ENCODE results near the gene UBAC2.

Gene UBAC2

DNA sequence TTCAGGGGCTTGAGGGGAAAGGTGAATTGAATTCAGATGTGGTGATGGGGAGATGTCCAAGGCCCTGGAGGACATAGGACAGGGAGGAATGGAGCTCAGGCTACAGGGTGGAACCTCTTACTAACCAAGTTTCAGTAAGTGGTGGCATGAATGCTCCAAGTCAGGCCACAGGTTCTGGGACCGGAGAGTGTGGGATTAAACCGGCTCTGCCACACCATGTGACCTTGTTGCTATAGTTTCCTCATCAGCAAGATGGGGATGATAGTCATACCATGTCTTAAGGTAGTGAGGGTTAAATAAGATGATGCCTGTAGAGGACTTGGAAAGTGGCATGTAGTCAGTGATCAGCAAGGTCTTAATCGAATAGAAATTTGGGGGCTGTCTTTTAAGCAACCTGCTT lies 90.2 kb downstream of the UBAC2 start:
- no peak for DNase-seq

DNA sequence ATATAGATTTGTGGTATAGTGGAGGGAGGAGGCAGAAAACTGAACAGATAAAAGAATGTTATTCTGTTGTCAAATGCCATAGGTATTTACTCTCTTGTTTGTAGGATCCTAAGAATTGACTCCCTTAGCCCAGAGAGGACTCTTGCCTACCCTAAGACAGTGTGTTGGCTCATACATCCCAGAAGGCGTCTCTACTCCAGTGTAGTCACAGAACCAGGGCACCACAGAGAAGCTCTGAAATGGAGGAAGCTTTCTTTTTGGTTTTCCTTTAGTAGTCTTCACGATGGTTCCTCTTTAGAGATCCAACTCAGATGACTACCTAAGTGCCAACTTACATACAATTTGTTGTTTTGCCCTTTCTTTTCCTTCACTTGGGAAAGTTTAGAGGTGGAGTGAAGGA lies 92.5 kb downstream of the UBAC2 start:
- no peak for DNase-seq

DNA sequence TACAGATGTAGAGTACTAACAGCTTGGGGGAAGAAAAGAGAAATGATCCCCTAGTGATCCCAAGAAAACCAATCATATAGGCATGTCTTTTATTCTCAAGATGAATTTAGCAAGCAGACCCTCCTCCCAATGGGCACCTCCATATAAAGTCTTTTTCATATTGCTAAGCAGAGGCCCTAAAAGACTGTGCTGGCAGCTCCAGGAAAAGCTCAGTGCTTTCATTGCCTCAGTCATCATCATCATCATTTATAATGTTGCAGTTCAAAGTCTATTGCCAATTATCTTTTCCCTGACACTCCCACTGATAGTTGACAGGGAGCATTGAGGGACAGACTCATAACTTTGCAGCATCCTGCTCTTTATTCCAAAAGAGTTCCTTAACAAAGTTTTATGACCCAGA lies 93.5 kb downstream of the UBAC2 start:
- DNase-seq, result no peak

DNA sequence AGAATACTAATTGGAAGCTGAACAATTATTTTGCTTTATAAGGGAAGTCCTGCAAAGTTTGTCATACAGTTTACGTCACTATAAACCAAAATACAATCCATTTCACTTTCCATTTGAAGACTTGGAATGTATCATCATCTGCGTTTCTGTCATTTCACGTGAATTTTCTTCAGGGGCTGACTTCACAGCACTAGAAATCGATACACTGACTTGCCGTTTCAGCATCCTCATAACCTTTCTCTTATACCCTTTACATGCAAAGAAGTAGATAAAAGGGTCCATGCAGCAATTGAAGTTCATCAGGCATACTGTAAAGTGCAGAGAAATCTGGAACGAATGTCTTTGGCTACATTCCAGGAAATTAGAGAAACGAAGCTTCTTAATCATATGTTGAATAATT lies 94.3 kb downstream of the UBAC2 start:
- no peak for DNase-seq

DNA sequence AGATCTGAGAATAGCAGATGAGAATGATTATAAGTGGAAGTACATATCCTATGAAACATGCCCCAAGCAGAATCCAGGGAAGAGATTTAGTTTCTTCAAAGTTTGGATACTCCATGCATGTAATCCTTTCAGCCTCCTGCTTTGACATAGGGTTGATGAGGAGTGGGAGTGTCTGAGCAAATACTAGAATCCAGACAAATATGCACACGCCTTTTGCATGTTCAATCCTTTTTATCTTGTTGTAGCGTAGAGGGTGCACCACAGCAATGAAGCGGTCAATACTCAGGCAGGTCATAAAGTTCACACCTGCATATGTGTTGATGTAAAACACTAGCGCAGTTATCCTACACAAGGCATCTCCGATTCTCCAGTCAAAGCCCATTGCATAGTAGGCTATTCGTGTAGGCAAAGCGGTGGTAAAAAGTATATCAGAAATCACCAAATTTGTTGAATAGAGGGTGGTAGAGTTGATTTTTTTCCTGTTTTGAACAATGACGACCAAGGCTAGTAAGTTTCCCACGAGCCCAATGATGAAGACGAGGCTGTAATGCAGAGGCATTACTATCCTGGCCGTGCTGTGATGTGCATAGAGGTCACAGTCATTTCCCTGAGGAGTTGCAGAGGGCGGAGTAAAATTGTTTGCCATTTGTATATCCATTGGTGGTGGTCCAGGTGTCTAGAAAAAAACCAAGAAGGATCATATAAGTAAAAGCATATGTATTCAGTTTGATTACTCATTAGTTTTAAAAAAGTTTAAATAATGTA lies 95.0 kb downstream of the UBAC2 start:
- no peak for DNase-seq

DNA sequence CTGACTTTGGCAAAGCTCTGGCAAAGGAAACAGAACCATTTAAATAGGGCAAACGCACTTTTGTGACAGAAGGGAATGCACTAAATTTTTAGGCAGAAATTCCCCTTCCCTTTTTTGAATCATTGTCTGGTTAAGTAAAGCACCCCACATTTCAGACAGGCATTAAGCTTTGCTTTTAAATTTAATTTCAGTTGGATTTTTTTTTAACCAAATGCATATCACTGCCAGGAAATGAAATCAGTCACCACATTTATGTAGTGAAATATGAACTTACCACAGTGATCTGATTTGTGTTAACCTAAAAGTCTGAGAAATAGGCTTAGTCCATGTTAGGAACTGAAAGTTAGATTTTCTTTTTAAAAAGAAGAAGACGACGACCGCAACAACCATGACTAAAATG lies 95.7 kb downstream of the UBAC2 start:
- DNase-seq, result no peak

DNA sequence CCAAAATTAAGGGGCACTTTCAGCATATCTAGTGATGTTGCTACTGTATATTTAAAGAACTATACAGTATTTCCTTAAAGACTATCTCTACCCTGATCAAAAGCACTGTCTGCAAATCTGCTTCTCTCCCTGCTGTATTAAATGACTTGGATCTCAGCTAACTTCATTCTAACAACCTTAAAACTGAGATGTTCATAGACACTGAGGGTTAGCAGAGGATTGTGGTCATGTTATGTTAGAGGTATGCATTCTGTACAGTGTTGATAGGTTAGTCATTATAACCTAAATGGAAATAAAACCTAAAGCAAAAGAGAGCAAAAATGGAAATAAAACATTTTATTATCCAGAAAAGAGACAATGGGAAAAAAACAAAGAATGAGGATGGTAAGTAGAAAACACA lies 96.7 kb downstream of the UBAC2 start:
- no peak for DNase-seq

DNA sequence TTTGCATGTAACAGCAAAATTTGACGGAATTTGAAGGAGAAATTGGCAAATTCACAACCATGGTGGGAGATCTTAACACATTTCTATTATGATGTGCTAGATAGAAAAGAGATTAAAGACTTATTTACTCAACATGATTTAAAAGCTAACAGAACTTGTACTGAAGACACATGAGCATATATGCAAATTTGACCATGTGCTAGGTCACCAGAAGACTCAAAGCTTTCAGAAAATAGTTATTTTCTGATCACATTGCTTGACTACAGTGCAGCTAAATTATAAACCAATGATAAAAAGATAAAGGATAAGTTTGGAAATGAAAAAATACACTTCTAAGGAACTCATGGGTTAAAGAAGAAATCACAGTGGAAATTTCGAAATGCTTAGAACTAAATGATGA lies 97.4 kb downstream of the UBAC2 start:
- DNase-seq, result no peak

DNA sequence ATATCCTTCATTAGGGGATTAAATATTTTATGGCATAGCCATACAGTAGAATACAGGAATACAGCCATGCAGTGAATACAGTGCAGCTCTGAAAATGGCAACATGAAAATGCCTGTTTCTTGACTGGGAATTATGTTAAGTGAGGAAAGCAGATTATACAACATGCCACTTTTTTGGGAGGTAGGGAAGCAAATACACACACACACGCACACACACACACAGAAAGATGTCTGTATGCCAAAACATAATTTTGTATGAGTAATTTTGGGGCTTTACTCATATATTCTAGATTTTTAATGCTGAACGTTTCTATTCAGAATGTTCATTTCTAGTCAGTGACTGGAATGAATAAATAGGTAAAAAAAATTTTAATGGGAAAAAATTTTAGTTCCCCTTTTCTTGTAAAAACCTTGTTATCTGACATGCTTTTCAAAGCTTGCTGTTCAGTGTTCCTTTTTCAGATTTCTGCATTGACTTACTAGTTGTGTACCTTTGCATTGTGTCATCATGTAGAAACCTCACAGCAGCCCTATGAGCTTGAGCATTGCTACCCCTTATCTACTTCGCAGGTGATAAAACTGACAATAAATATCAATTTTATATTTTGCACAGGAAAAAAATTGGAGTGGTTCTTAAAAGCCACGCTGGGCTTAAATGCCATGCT lies 98.7 kb downstream of the UBAC2 start:
- no peak for DNase-seq

DNA sequence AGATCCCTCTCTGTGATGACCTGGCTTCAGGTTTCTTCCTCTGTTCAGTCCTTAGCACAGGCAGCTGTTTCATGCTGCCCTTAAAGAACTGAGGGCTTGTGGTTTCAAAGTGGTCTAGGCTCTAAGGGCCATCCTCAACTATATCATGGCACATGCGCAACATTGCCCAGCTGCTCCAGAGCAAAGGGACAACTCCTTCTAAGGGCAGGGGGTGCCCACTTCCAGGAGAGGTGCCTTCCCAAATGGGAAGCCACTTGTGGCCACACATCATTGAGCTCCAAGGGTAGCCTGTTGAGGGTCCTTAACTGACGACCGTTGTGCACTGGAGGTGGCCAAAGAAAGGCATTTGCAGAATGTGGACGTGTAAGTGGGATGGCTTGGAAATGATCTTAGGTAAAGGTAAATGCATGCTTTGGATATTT lies 99.3 kb downstream of the UBAC2 start:
- DNase-seq, result no peak

DNA sequence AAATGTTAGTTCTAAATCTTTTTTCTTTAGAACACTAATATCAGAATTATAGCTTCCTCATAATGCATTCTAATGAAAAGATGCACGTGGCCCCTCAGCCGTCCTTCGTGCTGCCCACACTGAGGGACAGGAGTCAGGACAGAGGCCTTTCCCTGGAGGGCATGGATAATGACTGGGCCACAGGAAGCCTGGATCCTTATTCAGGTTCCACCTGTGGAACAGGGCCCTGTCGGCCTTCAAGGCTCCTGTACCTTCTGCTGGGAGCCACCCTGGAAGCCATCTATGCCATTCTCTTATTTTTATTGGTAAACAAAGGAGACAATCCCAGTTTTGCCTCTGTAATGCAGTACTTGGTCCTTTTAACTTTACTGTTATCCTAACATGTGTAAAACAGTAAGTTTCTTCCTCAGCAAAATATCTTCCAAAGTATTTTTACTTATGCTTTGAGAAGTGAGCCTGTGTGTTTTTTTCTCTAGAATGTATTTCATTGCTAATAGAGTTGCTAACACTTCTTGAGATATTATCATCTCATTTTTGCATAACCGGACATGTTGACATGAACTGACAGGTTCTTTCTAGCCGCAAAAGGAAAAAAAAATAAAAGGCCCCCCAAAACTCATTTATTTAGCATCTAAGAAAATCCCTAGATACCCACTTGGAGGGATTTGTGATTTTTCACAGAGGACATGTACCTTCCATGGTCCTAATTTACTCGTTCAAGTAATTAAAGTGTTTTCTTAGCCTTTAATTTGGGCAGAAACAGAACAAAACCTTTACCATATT lies 100.6 kb downstream of the UBAC2 start:
- no peak for DNase-seq

DNA sequence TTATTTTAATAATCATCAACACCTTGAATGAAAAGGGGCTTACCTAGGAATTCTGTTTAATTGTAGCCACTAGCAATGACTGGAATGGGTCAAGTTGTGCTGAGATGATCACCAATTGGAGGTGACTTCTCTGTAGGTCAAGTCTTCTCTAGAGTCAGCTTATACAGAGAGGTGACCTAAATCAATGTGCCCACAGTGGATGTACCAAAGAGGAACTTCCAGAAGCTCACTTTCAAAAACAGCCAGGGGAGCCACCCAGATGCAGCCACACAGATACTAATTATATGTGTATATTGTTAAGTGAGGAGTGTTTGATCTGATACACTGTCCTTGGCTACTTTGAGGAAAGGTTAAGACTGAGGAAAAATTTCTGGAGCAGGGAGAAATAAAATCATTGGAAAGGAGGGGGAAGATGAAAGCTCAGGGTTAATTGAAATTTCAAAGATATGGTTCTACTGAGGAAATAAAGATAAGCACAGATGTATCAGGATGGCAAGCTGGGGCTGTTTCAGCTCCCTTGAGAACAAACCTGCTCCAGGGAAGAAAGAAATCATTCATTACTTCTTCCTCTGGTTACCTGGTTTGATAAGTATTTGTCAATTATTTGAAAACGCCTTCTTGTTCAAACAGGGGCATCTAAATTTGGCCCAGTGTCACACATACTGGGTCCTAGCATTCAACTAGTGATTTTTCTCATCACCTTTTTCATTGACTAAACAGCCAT lies 101.4 kb downstream of the UBAC2 start:
- no peak for DNase-seq

DNA sequence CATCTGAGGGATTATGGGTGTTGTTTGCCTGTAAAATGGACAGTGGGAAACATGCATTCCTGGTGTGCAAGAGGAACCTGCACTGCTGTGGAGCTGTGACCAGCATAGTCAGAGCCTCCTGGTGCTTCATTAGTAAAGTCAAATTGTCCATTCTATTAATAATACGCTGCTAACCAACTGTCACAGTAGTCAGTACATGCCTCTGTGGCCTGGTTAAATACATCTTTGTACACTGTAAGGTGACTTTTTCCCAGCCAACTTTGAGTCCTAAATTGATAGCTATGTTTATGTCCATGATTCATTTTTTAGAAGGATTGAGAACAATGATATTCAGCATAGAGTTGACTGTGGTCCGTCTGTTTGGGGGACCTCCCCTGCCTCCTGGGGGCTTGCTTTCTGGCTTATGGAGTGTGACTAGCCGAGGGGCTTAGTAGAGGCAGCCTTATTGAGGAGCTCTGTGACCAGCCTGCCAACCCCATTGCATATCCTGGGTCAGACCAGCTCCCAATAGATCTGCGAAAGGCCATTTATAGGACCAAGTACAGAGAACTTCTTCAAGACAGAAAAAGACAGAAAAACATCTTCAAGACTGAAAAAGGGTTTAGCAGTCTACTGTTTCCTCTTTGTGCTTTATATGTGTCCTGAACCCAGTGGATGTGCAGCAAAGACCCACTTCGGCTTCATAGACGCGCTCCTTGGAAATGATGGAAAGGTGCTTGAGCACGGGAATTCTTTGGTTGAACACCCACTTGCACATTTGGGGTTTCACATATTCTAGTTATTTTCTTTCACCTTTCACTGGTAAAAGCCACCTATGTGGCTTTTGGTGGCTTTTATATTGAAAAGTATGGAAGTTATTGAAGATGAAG lies 102.2 kb downstream of the UBAC2 start:
- DNase-seq, result no peak

DNA sequence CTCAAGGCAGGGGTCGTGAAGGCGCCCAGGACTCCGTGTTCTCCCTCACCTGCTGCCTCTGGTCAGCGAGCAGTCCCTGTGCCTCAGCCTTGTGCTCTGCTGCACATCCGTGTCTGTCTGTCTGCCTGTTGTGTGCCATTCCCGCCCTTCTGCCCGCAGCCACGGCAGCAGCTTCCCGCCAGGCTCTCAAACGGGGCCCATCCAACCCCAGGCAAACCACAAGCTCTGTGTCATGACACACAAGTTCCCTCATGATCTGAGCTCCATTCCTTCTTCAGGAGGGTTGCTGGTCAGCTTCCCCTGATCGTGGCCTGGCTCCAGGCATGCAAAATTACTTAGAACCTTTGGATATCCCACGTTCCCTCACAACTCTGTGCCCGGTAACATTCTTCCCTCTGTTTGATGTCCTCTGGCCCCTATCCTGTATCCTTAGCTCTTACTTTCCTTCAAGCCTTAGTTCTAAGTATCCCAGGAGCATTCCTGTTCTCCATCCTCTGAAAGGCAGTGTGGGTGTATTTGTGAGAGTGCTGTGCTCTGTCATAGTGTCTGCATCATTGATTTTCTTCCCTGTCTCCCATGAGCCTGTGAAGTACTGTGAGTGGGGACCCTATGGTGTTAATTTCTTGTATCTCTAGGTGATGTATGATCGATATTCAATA lies 103.3 kb downstream of the UBAC2 start:
- DNase-seq, result peak in 12 of 58 donors; percentile 5 to 39 (median 16)

DNA sequence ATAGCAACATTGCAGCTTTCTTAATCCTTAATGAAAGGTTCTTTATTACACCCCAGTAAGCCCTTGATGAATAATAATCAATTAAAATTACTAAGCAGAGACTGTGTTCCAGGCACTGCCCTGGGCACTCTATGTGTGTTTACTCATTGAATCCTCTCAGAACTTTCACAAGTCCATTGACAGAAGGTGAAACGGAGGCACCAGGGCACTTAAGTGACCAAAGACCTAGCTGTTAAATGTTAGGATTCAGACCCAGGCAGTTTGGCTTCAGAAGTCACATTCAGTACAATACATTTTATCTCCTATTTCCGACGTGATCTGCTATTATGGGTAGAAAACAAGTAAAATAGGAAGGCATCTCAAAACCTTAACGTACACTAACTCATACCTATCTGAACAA lies 103.9 kb downstream of the UBAC2 start:
- DNase-seq, result no peak

DNA sequence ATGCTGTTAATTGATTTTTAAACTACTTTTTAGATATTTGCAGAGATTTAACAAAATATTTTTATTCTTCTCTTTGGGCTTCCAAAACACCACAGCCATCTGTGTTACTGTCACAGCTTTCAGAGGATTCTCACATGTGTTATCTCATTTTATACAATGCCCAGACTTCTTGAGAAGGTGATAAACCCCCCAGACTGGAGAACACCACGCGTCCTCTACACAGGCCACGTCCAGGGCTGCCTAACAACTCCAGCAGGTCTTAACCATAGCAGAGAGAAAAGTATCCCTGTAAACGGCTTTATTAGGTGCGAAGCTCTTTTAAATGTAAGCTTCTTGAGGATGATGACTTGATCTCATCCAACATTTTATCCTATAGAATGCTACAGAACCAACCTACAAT lies 104.5 kb downstream of the UBAC2 start:
- no peak for DNase-seq

DNA sequence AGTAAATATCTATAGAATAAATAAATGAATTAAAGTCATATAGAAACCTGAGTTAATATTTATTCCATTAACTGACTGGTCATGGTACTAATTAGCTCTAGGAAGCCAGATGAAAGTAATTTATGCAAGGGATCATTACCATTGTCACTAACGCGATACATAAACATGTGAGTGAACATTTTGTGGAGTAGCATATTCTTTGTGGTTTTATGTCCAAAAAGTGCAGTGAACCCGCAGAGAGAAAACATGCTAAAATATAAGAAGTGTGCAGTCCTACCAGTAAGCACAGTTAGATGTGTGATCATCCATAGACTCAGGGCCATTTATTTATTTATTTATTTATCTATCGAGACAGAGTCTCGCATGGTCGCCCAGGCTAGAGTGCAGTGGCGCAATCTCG lies 104.9 kb downstream of the UBAC2 start:
- no peak for DNase-seq

DNA sequence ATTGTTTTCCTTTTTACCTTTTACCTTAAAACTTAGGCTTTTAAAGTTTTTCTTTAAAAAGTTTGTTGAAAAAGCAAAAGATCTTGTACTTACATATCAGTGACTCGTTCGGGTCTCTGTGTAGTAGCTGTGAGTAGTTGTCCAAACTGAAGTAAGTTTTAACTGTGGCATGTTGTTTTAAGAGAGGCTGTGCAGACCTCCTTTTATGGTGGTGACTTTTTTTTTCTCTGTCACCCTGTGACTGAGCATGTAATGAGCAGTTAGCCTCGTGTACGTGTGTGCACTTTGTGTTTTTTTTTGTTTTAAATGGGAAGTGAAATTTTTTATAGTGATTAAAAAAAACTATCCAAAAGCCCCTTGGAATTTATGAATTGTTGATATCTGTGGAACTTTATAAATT lies 106.6 kb downstream of the UBAC2 start, which contains the start of gene GPR183:
TSS of gene GPR183 (minus strand) at position 153 of the 400 bp plus-strand sequence. CDS start 11,254 bp downstream, outside the sequence.
- peak in 1 of 58 donors; percentile 32 for DNase-seq

DNA sequence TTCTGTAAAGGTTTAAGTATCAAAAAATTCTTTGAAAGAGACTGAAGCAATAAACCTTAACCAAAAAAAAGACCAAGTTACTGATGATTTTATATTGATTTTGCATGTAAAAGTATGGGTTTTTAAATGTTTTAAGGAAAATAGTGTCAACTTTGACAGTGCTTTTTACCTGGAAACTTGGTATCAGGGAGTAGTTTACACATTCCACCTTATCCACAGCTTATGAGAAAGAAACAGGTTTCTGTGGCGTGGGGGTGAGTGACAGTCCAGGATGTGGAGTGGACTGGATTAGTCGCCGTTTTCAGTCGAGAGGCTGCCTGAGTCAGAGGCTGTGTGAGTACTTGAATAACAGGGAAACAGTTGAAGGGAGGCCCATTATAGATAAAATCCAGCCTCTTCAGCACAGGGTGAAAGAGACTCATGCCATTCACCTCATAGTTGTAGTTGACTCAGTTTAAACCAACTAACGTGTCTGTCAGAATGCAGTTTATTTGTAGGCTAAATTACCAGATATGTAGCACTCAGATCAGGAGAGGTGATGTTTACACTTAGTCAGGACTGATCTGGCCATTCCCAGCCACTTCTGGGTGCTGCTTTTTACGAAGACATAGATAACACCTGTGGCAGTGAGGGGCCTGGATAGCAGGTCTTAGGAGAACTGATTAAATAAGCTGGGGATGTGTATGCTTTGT lies 107.1 kb downstream of the UBAC2 start:
- DNase-seq, result no peak
